Lower leg skin (tissue), 4 donors: ENCODE data around the gene DHX58. TPM values are rescaled to one million over a fixed set of nuclear protein-coding genes. Genes with fewer than 3 reads are reported as not detected.

ENCODE experiments used
- DNase-seq, 2 donors: peaks; one replicate each; pipeline ENCODE4 v3.0.0-alpha.2; 2019; ENCODE audit warnings: low spot score in 2 of 2
- H3K4me3 ChIP-seq: fragments of 200-600 bp; sonication (generic); 2 replicates; pipeline ENCODE4 v1.5.1; 2017; ENCODE audit warnings: mild to moderate bottlenecking, low read depth; ENCODE audit not compliant: poor library complexity, severe bottlenecking
- CTCF ChIP-seq, 3 donors: fragments of 450-650 bp; IDR thresholded peaks; one replicate each; pipeline ENCODE4 v1.5.1; 2016; ENCODE audit warnings: antibody characterized with exemption in 3 of 3, mild to moderate bottlenecking in 3 of 3, moderate library complexity in 2 of 3
- POLR2A ChIP-seq, 2 donors: fragments of 450-650 bp; IDR thresholded peaks; one replicate each; pipeline ENCODE4 v1.6.1; 2016 to 2017; ENCODE audit warnings: antibody characterized with exemption in 2 of 2, mild to moderate bottlenecking in 1 of 2, moderate library complexity in 1 of 2
- WGBS, 2 donors: methylation state at CpG; one replicate each; pipeline ENCODE4 v1.1.5; 2018; 5-methylcytosine and 5-hydroxymethylcytosine counted together
- intact Hi-C: fragments of 100-400 bp; cut with DNase I; formaldehyde crosslinking; loops from one replicate; pipeline ENCODE4 v1.15.0; 2023; ENCODE audit warnings: low total_unique reads
- total RNA-seq, 4 donors: library from RNA; depleted of rRNA; stranded (reverse); fragments of >200 nt; gene quantifications; one replicate each; pipeline ENCODE4 v1.1.0, GENCODE V29; 2016

The DHX58 gene
- total RNA-seq, 4 donors from 2014 or later: 7.5 to 16.5 (median 12.1) TPM

- 49 to 62% methylated on average over 14 to 20 of the region's 20 CpGs for WGBS, 2 donors
- DNase-seq: no peak
- TF ChIP-seq CTCF (IDR thresholded peaks at IDR 0.05): no peak
- TF ChIP-seq POLR2A (IDR thresholded peaks at IDR 0.05): no peak
- intact Hi-C loops: no loop called here
- H3K4me3 ChIP-seq: no peak overlapping the region
These were observed 24.5 kb downstream of the DHX58 start for GRCh38 chr17:42087736-42088705.

DNA sequence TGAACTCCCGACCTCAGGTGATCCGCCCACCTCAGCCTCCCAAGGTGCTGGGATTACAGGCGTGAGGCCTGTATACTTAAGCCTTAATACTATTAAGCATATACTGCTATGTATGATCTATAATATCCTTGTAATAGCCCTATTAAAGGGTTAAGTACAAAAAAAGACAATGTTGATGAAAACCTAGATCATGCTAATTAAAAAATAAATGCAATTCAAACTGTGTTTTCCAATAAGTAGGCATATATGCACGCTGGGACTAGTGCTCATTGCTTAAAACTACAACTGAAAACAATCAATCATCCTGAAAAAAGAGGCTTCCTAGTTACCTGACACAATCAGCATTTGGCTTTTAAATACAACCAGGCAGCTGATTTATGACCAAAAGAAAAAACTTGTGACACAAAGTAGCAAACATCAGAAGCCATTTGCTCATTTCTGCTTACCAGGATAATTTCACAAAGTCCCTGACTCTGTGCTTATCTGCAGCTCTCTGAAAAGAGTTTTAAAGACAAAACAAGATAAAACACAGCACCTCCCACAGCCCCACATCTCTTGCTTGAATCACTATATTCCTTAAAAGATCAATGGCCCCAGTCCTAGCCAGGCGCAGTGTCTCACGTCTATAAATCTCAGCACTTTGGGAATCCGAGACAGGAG lies 25.3 kb downstream of the DHX58 start:
- no peak for DNase-seq
- TF ChIP-seq POLR2A (IDR thresholded peaks at IDR 0.05): no peak
- TF ChIP-seq CTCF (IDR thresholded peaks at IDR 0.05): no peak
- WGBS, 2 donors: 64 to 69% methylated on average over 7 of the region's 7 CpGs

GRCh38 chr17:42081516-42082129 lies 30.9 kb downstream of the DHX58 start:
- 76 to 77% methylated on average over 8 to 9 of the region's 9 CpGs for WGBS, 2 donors
- no peak for DNase-seq
- TF ChIP-seq POLR2A (IDR thresholded peaks at IDR 0.05): no peak
- no peak for TF ChIP-seq CTCF (IDR thresholded peaks at IDR 0.05)
- intact Hi-C loops: no loop called here
- H3K4me3 ChIP-seq: no peak overlapping the region

More for the DNA sequence above, 25.3 kb downstream of the DHX58 start:
- H3K4me3 ChIP-seq: no peak overlapping the region
- intact Hi-C loops: no loop called here

GRCh38 chr17:42079541-42079940 lies 33.0 kb downstream of the DHX58 start:
- 84 to 86% methylated on average over 2 of the region's 2 CpGs for WGBS, 2 donors
- no peak overlapping the region for H3K4me3 ChIP-seq
- DNase-seq: no peak
- intact Hi-C loops: no loop called here
- TF ChIP-seq POLR2A (IDR thresholded peaks at IDR 0.05) (no peak), CTCF (IDR thresholded peaks at IDR 0.05) (no peak)

DNA sequence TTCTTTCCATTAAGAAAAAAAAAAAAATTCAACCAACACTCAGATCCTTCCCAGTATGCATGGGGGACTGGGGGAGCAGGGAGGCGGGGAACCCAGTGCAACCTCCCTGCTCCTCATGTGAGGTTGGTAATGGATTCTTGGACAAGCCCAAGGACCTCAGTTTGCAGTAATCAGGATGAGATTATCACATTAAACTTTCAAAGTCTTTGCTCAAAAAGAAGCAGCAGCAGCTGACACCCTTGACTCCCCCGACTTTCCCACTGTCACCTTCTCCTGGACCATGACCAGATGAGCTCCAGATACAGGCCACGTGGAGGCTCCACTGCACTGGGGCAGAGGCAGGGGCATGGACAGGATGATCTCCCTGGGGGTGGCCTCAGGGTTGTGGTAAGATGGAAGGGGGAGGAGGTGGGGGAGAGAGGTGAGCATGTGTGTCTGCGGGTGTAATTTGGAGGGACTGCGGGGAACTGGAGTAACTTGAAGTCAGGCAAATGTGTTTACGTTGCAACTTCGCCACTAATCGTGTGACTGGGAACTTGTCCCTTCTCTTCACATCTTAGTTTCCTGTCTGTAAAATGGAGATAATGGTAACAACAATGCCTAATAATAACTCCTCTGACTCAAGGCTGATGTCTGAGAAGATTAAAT lies 34.0 kb downstream of the DHX58 start:
- intact Hi-C loops: no loop called here
- no peak overlapping the region for H3K4me3 ChIP-seq
- 67 to 75% methylated on average over 8 of the region's 8 CpGs for WGBS, 2 donors
- no peak for DNase-seq
- TF ChIP-seq CTCF (IDR thresholded peaks at IDR 0.05): no peak
- TF ChIP-seq POLR2A (IDR thresholded peaks at IDR 0.05): no peak
